Fibroblast of lung (primary cell): Measurements from ENCODE around the gene HAPLN2. TPM values are rescaled to one million over a fixed set of nuclear protein-coding genes. Genes with fewer than 3 reads are reported as not detected.
"Not testable (repeated sequence)": the region's sequence is repeated elsewhere in the genome, so short reads cannot be mapped to it uniquely, and the experiment has no call there.

Source experiments
- DNase-seq, 2 donors: peaks; one replicate each; pipeline versions ENCODE4 v3.0.0 to v3.0.0-alpha.2; 2010; ENCODE audit warnings: low read depth in 2 of 2
- H2AFZ ChIP-seq: 2 replicates; pipeline ENCODE4 v1.5.1; 2012; ENCODE audit warnings: low read length, control low read depth, inconsistent platforms
- H3K27ac ChIP-seq: 2 replicates; pipeline ENCODE4 v1.5.1; 2011; ENCODE audit warnings: low read length, control low read depth; ENCODE audit not compliant: insufficient read depth
- H3K27me3 ChIP-seq: 2 replicates; pipeline ENCODE4 v1.5.1; 2011; ENCODE audit warnings: mild to moderate bottlenecking, low read length; ENCODE audit not compliant: control insufficient read depth, insufficient read depth
- H3K36me3 ChIP-seq: 2 replicates; pipeline ENCODE4 v1.5.1; 2011; ENCODE audit warnings: low read length; ENCODE audit not compliant: control insufficient read depth, insufficient read depth
- H3K4me1 ChIP-seq: 2 replicates; pipeline ENCODE4 v1.5.1; 2011; ENCODE audit warnings: low read length; ENCODE audit not compliant: control insufficient read depth, insufficient read depth; ENCODE audit errors: extremely low read depth
- H3K4me2 ChIP-seq: 2 replicates; pipeline ENCODE4 v1.5.1; 2011; ENCODE audit warnings: low read length, control low read depth; ENCODE audit not compliant: insufficient read depth; ENCODE audit errors: extremely low read depth
- H3K4me3 ChIP-seq, 4 experiments: fragments of 200-600 bp in 1 of 4; sonication (generic) in 1 of 4; replicated peaks in 1 of 4; 2 replicates each; pipeline ENCODE4 v1.5.1; 2011 to 2016; ENCODE audit warnings: low read length in 4 of 4, low read depth in 3 of 4, mild to moderate bottlenecking in 3 of 4, control low read depth in 2 of 4, inconsistent platforms in 1 of 4, mixed read lengths in 1 of 4; ENCODE audit not compliant: insufficient read depth in 1 of 4; ENCODE audit errors: control extremely low read depth in 1 of 4
- H3K79me2 ChIP-seq: 2 replicates; pipeline ENCODE4 v1.5.1; 2012; ENCODE audit warnings: mild to moderate bottlenecking, low read length, inconsistent platforms; ENCODE audit not compliant: control insufficient read depth, insufficient read depth
- H3K9ac ChIP-seq: 2 replicates; pipeline ENCODE4 v1.5.1; 2011; ENCODE audit warnings: mild to moderate bottlenecking, low read length, control low read depth; ENCODE audit not compliant: insufficient read depth
- H3K9me3 ChIP-seq: 2 replicates; pipeline ENCODE4 v1.5.1; 2012; ENCODE audit warnings: low read depth, low read length; ENCODE audit not compliant: control insufficient read depth, insufficient read depth
- H4K20me1 ChIP-seq: 2 replicates; pipeline ENCODE4 v1.5.1; 2011; ENCODE audit warnings: low read length; ENCODE audit not compliant: control insufficient read depth, insufficient read depth; ENCODE audit errors: extremely low read depth
- CTCF ChIP-seq, 2 donors: IDR thresholded peaks in 1 of 2; conservative IDR thresholded peaks in 1 of 2; 1 replicate in 1 of 2; 2 replicates in 1 of 2; pipeline ENCODE4 v1.5.1; 2011 to 2012; ENCODE audit warnings: low read length in 2 of 2, control low read depth in 1 of 2, inconsistent platforms in 1 of 2, low read depth in 1 of 2, mild to moderate bottlenecking in 1 of 2
- EZH2 ChIP-seq: IDR thresholded peaks from 2 replicates; pipeline ENCODE4 v1.5.1; 2012; ENCODE audit warnings: low read length, control low read depth, mild to moderate bottlenecking; ENCODE audit errors: missing control alignments
- polyA plus RNA-seq, 2 donors: library from polyadenylated mRNA; depleted of rRNA in 1 of 2; stranded (reverse) in 1 of 2; unstranded in 1 of 2; fragments of >200 nt; gene quantifications; 2 replicates each; pipeline ENCODE4 v1.2.1, GENCODE V29; 2011 to 2012; ENCODE audit warnings: missing spikeins in 1 of 2
- total RNA-seq: library from RNA; depleted of rRNA; stranded (reverse); fragments of >200 nt; gene quantifications from 2 replicates; pipeline ENCODE4 v1.2.1, GENCODE V29; 2014

Gene HAPLN2
- total and polyA plus RNA-seq, 2 donors (not counting 1 experiment from before 2014, with no cell fraction given): not detected

GRCh38 chr1:156601122-156601830 lies 17.9 kb upstream of the HAPLN2 start, which contains the start of gene GPATCH4:
TSS of gene GPATCH4 (minus strand) at chr1:156601479.
- peak within 1 kb of the TSS; percentile 83 for H3K9ac ChIP-seq
- peak within 1 kb of the TSS; percentile 84 to 98 (median 92) for H3K4me3 ChIP-seq
- H3K4me2 ChIP-seq: peak within 1 kb of the TSS; percentile 96
- peak within 1 kb of the TSS; percentile 95 for H2AFZ ChIP-seq
- H4K20me1 ChIP-seq: no peaks in the 10 kb centered on the region
- peaks cover 7% of the 10 kb centered on the region for H3K4me1 ChIP-seq
- no peaks in the 10 kb centered on the region for H3K9me3 ChIP-seq
- peaks cover 15% of the 10 kb centered on the region for H3K79me2 ChIP-seq
- TF ChIP-seq EZH2: no peak
- TF ChIP-seq CTCF (conservative IDR thresholded peaks at IDR 0.05 in 1 of 2, IDR thresholded peaks at IDR 0.05 in 1 of 2; ENCODE audit: low read depth in 1 of 2, low read length in 2 of 2): no peak
- peak within 1 kb of the TSS; percentile 90 for H3K27ac ChIP-seq
- DNase-seq: peak; percentile 91 to 96
- peaks cover 6% of the 10 kb centered on the region for H3K36me3 ChIP-seq
- no peaks in the 10 kb centered on the region for H3K27me3 ChIP-seq

GRCh38 chr1:156601892-156602291 lies 17.3 kb upstream of the HAPLN2 start:
- TF ChIP-seq CTCF (conservative IDR thresholded peaks at IDR 0.05 in 1 of 2, IDR thresholded peaks at IDR 0.05 in 1 of 2; ENCODE audit: low read depth in 1 of 2, low read length in 2 of 2) (no peak), EZH2 (no peak)
- Histone ChIP-seq H3K4me1 (peaks cover 7% of the 10 kb centered on the region), H3K79me2 (peaks cover 15% of the 10 kb centered on the region), H3K27me3 (no peaks in the 10 kb centered on the region), H4K20me1 (no peaks in the 10 kb centered on the region), H3K36me3 (peaks cover 4% of the 10 kb centered on the region), H3K27ac (peak overlapping the region; percentile 90), H3K4me2 (peak overlapping the region; percentile 96), H3K4me3 (peak overlapping the region; percentile 84 to 98 (median 92)), H3K9me3 (no peaks in the 10 kb centered on the region), H2AFZ (peak overlapping the region; percentile 94), H3K9ac (peak overlapping the region; percentile 71)
- no peak for DNase-seq

GRCh38 chr1:156602557-156602993 lies 16.6 kb upstream of the HAPLN2 start:
- Histone ChIP-seq H3K4me1 (peaks cover 7% of the 10 kb centered on the region), H3K79me2 (peaks cover 15% of the 10 kb centered on the region), H3K27me3 (no peaks in the 10 kb centered on the region), H4K20me1 (no peaks in the 10 kb centered on the region), H3K4me3 (no peak overlapping the region), H2AFZ (peak overlapping the region; percentile 38), H3K36me3 (no peaks in the 10 kb centered on the region), H3K9ac (no peak overlapping the region), H3K4me2 (no peak overlapping the region), H3K9me3 (no peaks in the 10 kb centered on the region), H3K27ac (no peak overlapping the region)
- DNase-seq: peak in 1 of 2 donors; percentile 5
- peak; percentile 22 to 32 for TF ChIP-seq CTCF (conservative IDR thresholded peaks at IDR 0.05 in 1 of 2, IDR thresholded peaks at IDR 0.05 in 1 of 2; ENCODE audit: low read depth in 1 of 2, low read length in 2 of 2)
- TF ChIP-seq EZH2: no peak

- H3K27me3 ChIP-seq, H3K4me3 ChIP-seq, H3K4me2 ChIP-seq, H2AFZ ChIP-seq, H3K36me3 ChIP-seq, H3K4me1 ChIP-seq, DNase-seq, H3K79me2 ChIP-seq, H4K20me1 ChIP-seq, H3K9me3 ChIP-seq, H3K9ac ChIP-seq, H3K27ac ChIP-seq: not testable (repeated sequence)
These were observed 11.9 kb upstream of the HAPLN2 start for GRCh38 chr1:156607344-156607743.
